Stimulated activated CD4-positive, alpha-beta T cell treated with anti-CD3 and anti-CD28 coated beads, Interleukin-2, amount 100 ng/mL, for 4 hours (primary cell): Measurements from ENCODE around the gene GRIP1.

Experiments used
- DNase-seq: peaks from one replicate; pipeline ENCODE4 v3.0.0-alpha.2; 2020; ENCODE audit warnings: low read depth

Gene GRIP1

GRCh38 chr12:66678338-66679275 lies at the start of gene GRIP1:
Gene GRIP1, minus strand, starts transcription at chr12:66679076. Its CDS starts 172 bp downstream, at chr12:66678904.
- DNase-seq, result no peak

GRCh38 chr12:66726556-66726955 lies 47.7 kb upstream of the GRIP1 start:
- DNase-seq, result no peak

- DNase-seq, result no peak
Measured at GRCh38 chr12:66725031-66725430, 46.2 kb upstream of the GRIP1 start.

GRCh38 chr12:66724616-66725015 lies 45.7 kb upstream of the GRIP1 start:
- DNase-seq, result no peak

- DNase-seq, result no peak
Measured at GRCh38 chr12:66724026-66724425, 45.1 kb upstream of the GRIP1 start.

- DNase-seq, result no peak
Measured at GRCh38 chr12:66719862-66720261, 41.0 kb upstream of the GRIP1 start.

GRCh38 chr12:66717036-66717673 lies 38.3 kb upstream of the GRIP1 start:
- DNase-seq, result no peak

GRCh38 chr12:66716522-66716921 lies 37.6 kb upstream of the GRIP1 start:
- peak; percentile 36 for DNase-seq

- no peak for DNase-seq
Measured at GRCh38 chr12:66714709-66715108, 35.8 kb upstream of the GRIP1 start.

- no peak for DNase-seq
Measured at GRCh38 chr12:66713984-66714383, 35.1 kb upstream of the GRIP1 start.

- DNase-seq, result no peak
Measured at GRCh38 chr12:66709893-66710292, 31.0 kb upstream of the GRIP1 start.

- DNase-seq, result no peak
Measured at GRCh38 chr12:66709457-66709773, 30.5 kb upstream of the GRIP1 start.

GRCh38 chr12:66708704-66709456 lies 30.0 kb upstream of the GRIP1 start:
- DNase-seq, result no peak

GRCh38 chr12:66707002-66707697 lies 28.3 kb upstream of the GRIP1 start:
- no peak for DNase-seq

- no peak for DNase-seq
Measured at GRCh38 chr12:66699738-66700482, 21.0 kb upstream of the GRIP1 start.

GRCh38 chr12:66698558-66698957 lies 19.7 kb upstream of the GRIP1 start:
- DNase-seq, result no peak

GRCh38 chr12:66697404-66697803 lies 18.5 kb upstream of the GRIP1 start:
- DNase-seq, result no peak

- DNase-seq, result no peak
Measured at GRCh38 chr12:66694666-66695613, 16.1 kb upstream of the GRIP1 start.

GRCh38 chr12:66693901-66694513 lies 15.1 kb upstream of the GRIP1 start:
- DNase-seq, result no peak

- no peak for DNase-seq
Measured at GRCh38 chr12:66692986-66693385, 14.1 kb upstream of the GRIP1 start.
